Measurements from ENCODE around the gene KAZN.

Gene KAZN

DNA sequence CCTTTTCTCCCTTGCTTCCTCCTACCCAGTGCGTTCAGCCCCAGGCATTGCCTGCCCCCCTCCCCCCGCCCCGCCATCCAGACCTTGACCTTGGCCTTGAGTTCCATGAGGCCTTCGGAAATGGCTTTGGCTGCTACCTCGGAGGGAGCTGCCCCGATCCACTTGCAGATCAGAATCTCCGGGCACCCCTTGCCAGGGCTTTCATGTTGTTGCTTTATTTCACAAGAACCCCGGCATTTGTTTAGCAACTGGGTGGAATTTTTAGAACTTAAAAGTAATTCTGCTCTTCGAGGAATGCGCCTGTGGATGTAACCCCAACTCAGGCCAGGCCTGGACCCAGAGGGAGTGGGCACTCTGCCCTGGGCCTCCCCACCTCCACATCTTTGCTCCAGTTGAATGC lies 401.0 kb downstream of the KAZN start:
- Mint-ChIP-seq H3K27ac (no peak overlapping the region), H3K4me1 (ENCODE audit: low read depth in 2 of 2) (no peaks in the 10 kb centered on the region), H3K9me3 (no peaks in the 10 kb centered on the region), H3K27me3 (peaks cover 6 to 18% of the 10 kb centered on the region in 2 donors), H3K4me3 (no peak overlapping the region), H3K36me3 (ENCODE audit: insufficient read depth) (no peaks in the 10 kb centered on the region)
- DNase-seq (no peak), ATAC-seq (replicated peaks) (no peak)

DNA sequence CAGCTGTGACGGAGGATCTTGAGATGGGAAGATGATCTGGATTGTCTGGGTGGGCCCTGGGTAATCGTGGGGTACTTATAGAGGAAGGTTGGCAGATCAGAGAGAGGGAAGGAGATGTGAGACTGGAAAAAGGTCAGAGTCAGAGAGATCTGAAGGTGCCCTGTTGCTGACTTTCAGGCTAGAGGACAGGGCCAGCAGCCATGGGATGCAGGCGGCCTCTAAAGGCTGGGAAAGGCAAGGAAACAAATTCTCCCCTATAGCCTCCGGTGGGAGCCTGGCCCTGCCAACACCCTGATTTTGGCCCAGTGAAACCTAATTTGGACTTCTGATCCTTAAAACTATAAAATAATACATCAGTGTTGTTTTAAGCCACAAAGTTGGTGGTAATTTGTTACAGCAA lies 401.5 kb downstream of the KAZN start:
- Mint-ChIP-seq H3K4me1 (ENCODE audit: low read depth in 2 of 2) (no peaks in the 10 kb centered on the region), H3K9me3 (no peaks in the 10 kb centered on the region), H3K4me3 (no peak overlapping the region), H3K27ac (no peak overlapping the region), H3K36me3 (ENCODE audit: insufficient read depth) (no peaks in the 10 kb centered on the region), H3K27me3 (peaks cover 6 to 18% of the 10 kb centered on the region in 2 donors)
- no peak for DNase-seq
- no peak for ATAC-seq (replicated peaks)

DNA sequence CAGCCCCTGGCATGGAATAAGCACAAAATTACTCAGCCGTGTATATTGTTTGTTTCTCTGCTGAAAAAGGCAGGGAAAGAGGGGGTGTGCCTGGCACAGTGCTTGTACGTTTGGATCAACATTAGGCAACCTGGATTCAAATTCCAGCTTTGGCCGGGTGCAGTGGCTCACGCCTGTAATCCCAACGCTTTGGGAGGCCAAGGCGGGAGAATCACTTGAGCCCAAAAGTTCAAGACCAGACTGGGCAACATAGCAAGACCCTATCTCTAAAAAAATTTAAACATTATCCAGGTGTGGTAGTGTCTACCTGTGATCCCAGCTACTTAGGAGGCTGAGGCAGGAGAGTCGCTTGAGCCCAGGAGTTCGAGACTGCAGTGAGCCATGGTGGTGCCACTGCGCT lies 402.2 kb downstream of the KAZN start:
- Mint-ChIP-seq H3K36me3 (ENCODE audit: insufficient read depth) (no peaks in the 10 kb centered on the region), H3K27ac (no peak overlapping the region), H3K27me3 (peaks cover 6 to 19% of the 10 kb centered on the region in 2 donors), H3K4me3 (no peak overlapping the region), H3K4me1 (ENCODE audit: low read depth in 2 of 2) (no peaks in the 10 kb centered on the region), H3K9me3 (no peaks in the 10 kb centered on the region)
- no peak for DNase-seq
- no peak for ATAC-seq (replicated peaks)

DNA sequence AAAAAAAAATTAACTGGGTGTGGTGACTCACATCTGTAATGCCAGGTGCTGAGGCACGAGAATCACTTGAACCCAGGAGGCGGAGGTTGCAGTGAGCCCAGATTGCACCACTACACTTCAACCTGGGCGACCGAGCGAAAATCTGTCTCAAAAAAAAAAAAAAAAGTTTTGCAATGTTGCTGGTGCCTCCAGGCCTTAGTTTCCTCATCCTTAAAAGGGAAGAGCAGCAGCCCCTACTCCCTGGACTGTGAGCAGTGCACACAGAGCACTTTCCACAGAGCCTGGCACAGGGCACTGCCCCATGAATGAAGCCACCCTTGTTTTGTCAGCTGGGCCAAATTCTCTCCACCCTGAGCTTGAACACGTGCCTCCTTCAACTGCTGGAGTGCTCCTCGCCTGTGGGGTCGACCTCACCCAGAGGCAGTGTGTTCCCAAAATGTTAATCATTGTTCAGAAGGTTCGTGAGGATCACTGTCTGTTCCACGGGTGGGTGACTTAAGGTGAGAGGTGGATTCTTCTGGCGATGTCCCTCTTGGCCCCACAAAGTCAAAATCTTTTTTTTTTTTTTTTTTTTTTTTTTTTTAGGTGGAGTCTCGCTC lies 402.9 kb downstream of the KAZN start:
- DNase-seq (no peak), ATAC-seq (replicated peaks) (no peak)
- Mint-ChIP-seq H3K27me3 (peaks cover 6 to 26% of the 10 kb centered on the region in 2 donors), H3K9me3 (no peaks in the 10 kb centered on the region), H3K4me3 (no peak overlapping the region), H3K36me3 (ENCODE audit: insufficient read depth) (no peaks in the 10 kb centered on the region), H3K4me1 (ENCODE audit: low read depth in 2 of 2) (no peaks in the 10 kb centered on the region), H3K27ac (no peak overlapping the region)

GRCh38 chr1:15002325-15002724 lies 403.8 kb downstream of the KAZN start:
- Mint-ChIP-seq H3K27me3 (peaks cover 6 to 30% of the 10 kb centered on the region in 2 donors), H3K9me3 (no peaks in the 10 kb centered on the region), H3K4me1 (ENCODE audit: low read depth in 2 of 2) (no peaks in the 10 kb centered on the region), H3K27ac (no peak overlapping the region), H3K36me3 (ENCODE audit: insufficient read depth) (no peaks in the 10 kb centered on the region), H3K4me3 (no peak overlapping the region)
- ATAC-seq (replicated peaks) (no peak), DNase-seq (no peak)

GRCh38 chr1:15004396-15004795 lies 405.9 kb downstream of the KAZN start:
- ATAC-seq (replicated peaks) (no peak), DNase-seq (no peak)
- no peaks in the 10 kb centered on the region for H3K36me3 Mint-ChIP-seq (ENCODE audit: insufficient read depth)
- H3K4me1 Mint-ChIP-seq (ENCODE audit: low read depth in 2 of 2), result no peaks in the 10 kb centered on the region
- H3K27me3 Mint-ChIP-seq, result peaks cover 6 to 36% of the 10 kb centered on the region in 2 donors
- H3K4me3 Mint-ChIP-seq, result no peak overlapping the region
- no peak overlapping the region for H3K27ac Mint-ChIP-seq
- H3K9me3 Mint-ChIP-seq, result no peaks in the 10 kb centered on the region

GRCh38 chr1:15005116-15005515 lies 406.6 kb downstream of the KAZN start:
- Mint-ChIP-seq H3K27me3 (peaks cover 6 to 34% of the 10 kb centered on the region in 2 donors), H3K9me3 (peaks cover 0 to 1% of the 10 kb centered on the region in 2 donors), H3K36me3 (ENCODE audit: insufficient read depth) (no peaks in the 10 kb centered on the region), H3K4me1 (ENCODE audit: low read depth in 2 of 2) (no peaks in the 10 kb centered on the region), H3K27ac (peak overlapping the region in 1 of 2 donors; percentile 65), H3K4me3 (no peak overlapping the region)
- ATAC-seq (replicated peaks) (no peak), DNase-seq (no peak)

DNA sequence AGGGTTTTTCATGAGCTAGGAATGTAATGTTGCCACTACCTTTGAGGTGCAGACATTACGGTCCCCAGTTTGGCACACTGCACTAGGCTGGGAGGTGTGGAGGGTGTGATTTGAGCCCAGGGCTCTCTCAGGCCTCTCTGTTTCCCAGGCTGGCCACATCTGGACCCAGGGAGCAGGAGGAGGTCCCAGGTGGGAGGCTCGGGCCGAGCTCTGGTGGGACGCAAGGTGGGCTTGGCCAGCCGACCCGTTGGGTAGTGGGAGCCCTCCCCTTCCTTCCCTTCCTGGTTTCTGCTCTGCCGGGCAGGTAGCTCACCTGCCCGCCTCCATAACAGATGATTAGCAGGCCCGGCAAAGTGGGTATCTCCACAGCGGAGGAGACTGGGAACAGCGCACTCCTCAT lies 408.9 kb downstream of the KAZN start:
- no peak for ATAC-seq (replicated peaks)
- H3K9me3 Mint-ChIP-seq, result peaks cover 0 to 1% of the 10 kb centered on the region in 2 donors

DNA sequence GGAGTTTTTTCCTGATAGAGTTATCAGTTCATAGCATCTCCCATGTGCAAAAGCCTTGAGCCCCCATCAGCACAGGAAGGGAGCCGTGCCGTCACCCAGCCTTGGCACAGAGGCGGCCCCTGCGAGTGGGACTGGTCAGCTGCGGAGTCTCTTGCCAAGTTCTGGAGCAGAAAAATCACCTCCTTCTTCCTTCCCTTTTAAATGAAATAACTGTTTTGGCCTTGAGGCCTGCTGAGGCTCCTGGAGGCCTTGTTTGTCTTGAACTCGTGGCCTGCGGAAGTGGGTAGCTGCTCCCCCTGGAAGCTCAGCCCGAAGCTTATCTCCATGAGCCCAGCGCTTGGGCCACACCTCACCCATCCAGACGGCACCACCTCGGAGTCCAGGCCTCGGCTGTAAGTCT lies 409.4 kb downstream of the KAZN start:
- Mint-ChIP-seq H3K27me3 (peaks cover 7 to 40% of the 10 kb centered on the region in 2 donors), H3K9me3 (peaks cover 0 to 1% of the 10 kb centered on the region in 2 donors), H3K4me3 (no peak overlapping the region)

More for the DNA sequence above, 408.9 kb downstream of the KAZN start:
- DNase-seq, result no peak
- no peak overlapping the region for H3K4me3 Mint-ChIP-seq
- H3K27me3 Mint-ChIP-seq, result peaks cover 7 to 40% of the 10 kb centered on the region in 2 donors
- H3K4me1 Mint-ChIP-seq (ENCODE audit: low read depth in 2 of 2), result no peaks in the 10 kb centered on the region
- no peak overlapping the region for H3K27ac Mint-ChIP-seq
- H3K36me3 Mint-ChIP-seq (ENCODE audit: insufficient read depth), result no peaks in the 10 kb centered on the region

DNA sequence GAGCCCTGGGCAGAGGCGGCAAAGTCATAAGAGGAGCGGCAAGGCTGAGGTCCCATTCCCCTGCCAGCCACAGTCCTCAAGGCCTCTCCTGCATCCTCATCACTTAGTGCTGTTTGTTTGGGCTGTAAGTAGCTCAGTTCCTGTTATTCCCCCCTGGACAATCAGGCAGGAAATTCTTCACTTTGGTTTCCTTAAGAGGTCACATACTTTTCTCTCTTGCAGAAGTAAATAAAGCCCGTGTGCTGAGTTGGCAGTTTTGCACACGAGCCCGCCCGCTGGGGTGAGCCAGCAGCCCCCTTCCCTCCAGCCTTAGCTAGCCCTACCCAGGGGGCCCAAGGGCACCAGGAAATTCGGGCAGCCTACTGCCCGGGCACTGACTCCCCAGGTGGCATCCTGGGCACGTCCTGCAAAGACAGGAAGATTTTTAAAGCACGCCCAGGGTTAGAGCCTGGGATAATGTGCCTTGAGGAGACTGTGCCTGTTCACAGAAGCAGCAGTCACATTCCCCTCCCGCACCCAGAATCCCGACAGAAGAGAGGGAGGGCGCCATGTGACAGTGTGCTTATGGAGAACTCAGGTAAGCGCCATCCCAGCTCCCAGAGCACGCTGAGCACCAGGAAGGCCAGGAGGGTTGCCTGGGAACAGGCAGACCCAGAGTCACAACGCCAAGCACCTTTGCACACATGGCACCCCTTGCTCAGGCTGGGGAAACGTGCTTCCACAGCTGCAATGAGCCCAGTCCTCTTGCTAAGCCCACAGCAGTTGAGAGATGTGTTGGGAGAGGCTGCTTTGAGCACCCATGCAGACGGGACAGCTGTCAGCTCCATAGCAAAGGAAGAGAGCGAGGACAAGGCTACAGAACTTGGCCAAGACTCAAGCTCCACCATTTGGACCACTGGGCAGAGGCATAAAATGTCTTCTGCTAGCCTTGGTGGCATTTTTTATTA lies 410.6 kb downstream of the KAZN start:
- H3K4me3 Mint-ChIP-seq, result no peak overlapping the region
- DNase-seq (no peak), ATAC-seq (replicated peaks) (no peak)
- H3K9me3 Mint-ChIP-seq, result peaks cover 0 to 1% of the 10 kb centered on the region in 2 donors
- H3K27ac Mint-ChIP-seq, result no peak overlapping the region
- peaks cover 11 to 32% of the 10 kb centered on the region in 2 donors for H3K27me3 Mint-ChIP-seq
- no peaks in the 10 kb centered on the region for H3K4me1 Mint-ChIP-seq (ENCODE audit: low read depth in 2 of 2)
- H3K36me3 Mint-ChIP-seq (ENCODE audit: insufficient read depth), result no peaks in the 10 kb centered on the region

More for the DNA sequence above, 409.4 kb downstream of the KAZN start:
- no peak overlapping the region for H3K27ac Mint-ChIP-seq
- no peaks in the 10 kb centered on the region for H3K36me3 Mint-ChIP-seq (ENCODE audit: insufficient read depth)
- DNase-seq (no peak), ATAC-seq (replicated peaks) (no peak)
- H3K4me1 Mint-ChIP-seq (ENCODE audit: low read depth in 2 of 2), result no peaks in the 10 kb centered on the region

GRCh38 chr1:15011160-15011559 lies 412.7 kb downstream of the KAZN start:
- no peak for DNase-seq
- Mint-ChIP-seq H3K27ac (no peak overlapping the region), H3K9me3 (peaks cover 0 to 1% of the 10 kb centered on the region in 2 donors), H3K4me1 (ENCODE audit: low read depth in 2 of 2) (no peaks in the 10 kb centered on the region), H3K36me3 (ENCODE audit: insufficient read depth) (no peaks in the 10 kb centered on the region), H3K4me3 (no peak overlapping the region), H3K27me3 (peaks cover 11 to 32% of the 10 kb centered on the region in 2 donors)
- ATAC-seq (replicated peaks), result no peak

DNA sequence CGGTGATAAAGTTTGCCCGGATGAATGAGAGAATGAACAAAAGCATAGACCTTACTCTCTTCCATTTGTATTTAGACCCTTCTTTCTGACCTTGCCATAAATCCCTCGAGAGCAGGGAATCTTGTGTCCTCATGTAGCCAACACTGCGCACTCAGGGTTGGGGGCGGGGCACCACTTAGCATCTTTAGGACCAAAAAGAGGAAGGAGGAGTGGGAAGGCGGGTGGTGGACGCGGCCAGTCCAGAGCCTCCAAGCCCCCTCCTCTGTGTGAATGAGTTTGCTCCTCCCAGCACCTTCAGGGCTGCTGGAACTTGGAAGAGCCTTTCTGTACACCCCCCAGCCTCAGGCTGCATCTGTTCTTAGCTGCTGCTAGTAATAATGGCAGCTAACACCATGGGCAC lies 413.2 kb downstream of the KAZN start:
- no peak overlapping the region for H3K27ac Mint-ChIP-seq
- no peak for ATAC-seq (replicated peaks)

DNA sequence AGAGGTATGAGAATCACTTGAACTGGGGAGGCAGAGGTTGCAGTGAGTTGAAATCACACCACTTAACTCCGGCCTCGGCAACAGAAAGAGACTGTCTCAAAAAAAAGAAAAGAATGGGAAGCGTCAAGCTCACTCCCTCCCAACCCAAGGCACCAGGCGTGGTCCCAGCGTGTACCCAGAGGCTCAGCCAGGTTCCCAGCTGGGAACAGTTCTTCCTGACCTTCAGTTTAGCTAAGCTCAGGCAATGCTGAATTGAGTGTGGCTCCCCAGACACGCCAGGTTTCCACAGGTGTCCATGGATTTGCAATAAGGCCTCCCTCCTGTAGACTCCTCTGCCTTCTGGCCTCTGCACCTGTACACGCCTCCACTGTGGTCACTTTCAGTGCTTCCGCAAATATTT lies 414.3 kb downstream of the KAZN start:
- DNase-seq (no peak), ATAC-seq (replicated peaks) (no peak)
- peaks cover 0 to 1% of the 10 kb centered on the region in 2 donors for H3K9me3 Mint-ChIP-seq
- H3K27ac Mint-ChIP-seq, result no peak overlapping the region
- peaks cover 11 to 27% of the 10 kb centered on the region in 2 donors for H3K27me3 Mint-ChIP-seq
- no peak overlapping the region for H3K4me3 Mint-ChIP-seq
- H3K36me3 Mint-ChIP-seq (ENCODE audit: insufficient read depth), result no peaks in the 10 kb centered on the region
- H3K4me1 Mint-ChIP-seq (ENCODE audit: low read depth in 2 of 2), result no peaks in the 10 kb centered on the region

More for the DNA sequence above, 413.2 kb downstream of the KAZN start:
- no peaks in the 10 kb centered on the region for H3K4me1 Mint-ChIP-seq (ENCODE audit: low read depth in 2 of 2)
- peaks cover 11 to 28% of the 10 kb centered on the region in 2 donors for H3K27me3 Mint-ChIP-seq
- DNase-seq, result no peak
- peaks cover 0 to 1% of the 10 kb centered on the region in 2 donors for H3K9me3 Mint-ChIP-seq
- H3K4me3 Mint-ChIP-seq, result no peak overlapping the region
- no peaks in the 10 kb centered on the region for H3K36me3 Mint-ChIP-seq (ENCODE audit: insufficient read depth)

DNA sequence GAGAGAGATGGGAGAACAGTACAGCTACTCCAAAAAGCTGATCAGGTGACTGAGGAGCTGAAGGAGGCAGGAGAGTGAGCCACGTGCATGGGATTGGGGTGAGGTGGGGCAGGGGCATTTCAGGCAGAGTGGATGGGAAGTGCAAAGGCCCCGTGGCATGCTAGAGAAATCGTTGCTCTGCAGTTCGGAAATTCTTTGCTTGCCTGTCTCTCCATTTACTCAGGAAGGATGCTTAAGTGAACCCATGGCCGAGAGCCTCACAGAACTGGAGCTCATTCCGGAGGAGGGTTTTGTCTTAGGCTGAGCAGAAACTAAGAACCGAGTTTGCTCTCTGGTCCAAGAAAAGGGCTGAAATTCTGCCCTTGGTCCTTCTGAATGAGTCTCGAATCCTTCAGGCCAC lies 415.3 kb downstream of the KAZN start:
- peaks cover 11 to 27% of the 10 kb centered on the region in 2 donors for H3K27me3 Mint-ChIP-seq
- ATAC-seq (replicated peaks) (no peak), DNase-seq (no peak)
- H3K27ac Mint-ChIP-seq, result no peak overlapping the region
- H3K4me1 Mint-ChIP-seq (ENCODE audit: low read depth in 2 of 2), result no peaks in the 10 kb centered on the region
- H3K4me3 Mint-ChIP-seq, result no peak overlapping the region
- peaks cover 0 to 1% of the 10 kb centered on the region in 2 donors for H3K9me3 Mint-ChIP-seq
- H3K36me3 Mint-ChIP-seq (ENCODE audit: insufficient read depth), result no peaks in the 10 kb centered on the region

Data from effector memory CD8-positive, alpha-beta T cell (primary cell).